Breast epithelium (tissue), 4 donors: ENCODE data around the gene ATP12A. TPM values are rescaled to one million over a fixed set of nuclear protein-coding genes. Genes with fewer than 3 reads are reported as not detected.

ENCODE experiments used
- DNase-seq, 2 donors: peaks; one replicate each; pipeline ENCODE4 v3.0.0-alpha.2; 2019; ENCODE audit warnings: low spot score in 2 of 2
- H3K27ac ChIP-seq, 2 donors: fragments of 200-600 bp; sonication (generic) in 1 of 2; one replicate each; pipeline ENCODE4 v1.5.1; 2016 to 2019; ENCODE audit warnings: mild to moderate bottlenecking in 1 of 2
- H3K27me3 ChIP-seq, 2 donors: fragments of 200-600 bp; sonication (generic) in 1 of 2; one replicate each; pipeline versions ENCODE4 v1.5.1 to v1.6.0; 2017 to 2019; ENCODE audit warnings: control low read depth in 1 of 2, mild to moderate bottlenecking in 1 of 2
- H3K36me3 ChIP-seq: fragments of 200-600 bp; one replicate; pipeline ENCODE4 v1.5.1; 2019
- H3K4me1 ChIP-seq, 2 donors: fragments of 200-600 bp; sonication (generic); one replicate each; pipeline ENCODE4 v1.5.1; 2016 to 2019; ENCODE audit warnings: control low read depth in 1 of 2
- H3K4me3 ChIP-seq, 3 donors: fragments of 200-600 bp; sonication (generic); 1 replicate in 2 of 3; 2 replicates in 1 of 3; pipeline ENCODE4 v1.5.1; 2016 to 2019; ENCODE audit warnings: mild to moderate bottlenecking in 3 of 3, moderate library complexity in 2 of 3
- H3K9me3 ChIP-seq, 2 donors: fragments of 200-600 bp; sonication (generic) in 1 of 2; one replicate each; pipeline ENCODE4 v1.5.1; 2016 to 2019; ENCODE audit warnings: control low read depth in 1 of 2
- CTCF ChIP-seq, 3 donors: fragments of 450-650 bp; IDR thresholded peaks; one replicate each; pipeline ENCODE4 v1.5.1; 2016 to 2017; ENCODE audit warnings: antibody characterized with exemption in 3 of 3, mild to moderate bottlenecking in 3 of 3, moderate library complexity in 3 of 3
- POLR2A ChIP-seq: fragments of 450-650 bp; IDR thresholded peaks from one replicate; pipeline ENCODE4 v1.6.1; 2016; ENCODE audit warnings: antibody characterized with exemption, mild to moderate bottlenecking, moderate library complexity
- POLR2AphosphoS5 ChIP-seq, 3 donors: sonication (generic); formaldehyde crosslinking; IDR thresholded peaks; one replicate each; pipeline ENCODE4 v1.6.1; 2017; ENCODE audit warnings: antibody characterized with exemption in 3 of 3
- intact Hi-C: fragments of 100-400 bp; cut with DNase I; formaldehyde crosslinking; loops from one replicate; pipeline ENCODE4 v1.15.1; 2023; ENCODE audit warnings: low total_unique reads
- total RNA-seq, 3 donors: library from RNA; depleted of rRNA; stranded (reverse); fragments of >200 nt; gene quantifications; one replicate each; pipeline ENCODE4 v1.1.0, GENCODE V29; 2016

The ATP12A gene
- total RNA-seq, 3 donors from 2014 or later: not detected

DNA sequence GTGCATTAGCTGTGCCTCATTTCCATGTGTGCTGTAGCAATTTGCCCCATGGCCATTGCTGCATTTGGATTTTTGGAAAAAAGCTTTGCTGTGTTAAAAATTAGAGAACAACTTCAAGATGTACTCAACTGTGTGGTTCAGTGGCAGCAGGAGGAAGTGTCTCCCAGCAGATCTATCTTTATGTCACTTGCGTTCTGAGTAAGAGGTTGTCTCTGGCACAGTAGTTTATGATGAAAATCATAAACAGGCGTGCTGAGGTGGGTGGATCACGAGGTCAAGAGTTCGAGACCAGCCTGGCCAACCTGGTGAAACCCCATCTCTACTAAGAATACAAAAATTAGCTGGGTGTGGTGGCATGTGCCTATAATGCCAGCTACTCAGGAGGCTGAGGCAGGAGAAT is 54.7 kb downstream of the ATP12A start:
- Histone ChIP-seq H3K9me3 (peaks cover 0 to 9% of the 10 kb centered on the region in 2 donors), H3K4me1 (no peaks in the 10 kb centered on the region), H3K27ac (no peak overlapping the region), H3K4me3 (no peak overlapping the region), H3K27me3 (no peaks in the 10 kb centered on the region), H3K36me3 (no peaks in the 10 kb centered on the region)
- DNase-seq: no peak
- intact Hi-C loops: no loop called here
- TF ChIP-seq POLR2A (no peak), CTCF (IDR thresholded peaks at IDR 0.05) (no peak), POLR2AphosphoS5 (IDR thresholded peaks at IDR 0.05) (no peak)

DNA sequence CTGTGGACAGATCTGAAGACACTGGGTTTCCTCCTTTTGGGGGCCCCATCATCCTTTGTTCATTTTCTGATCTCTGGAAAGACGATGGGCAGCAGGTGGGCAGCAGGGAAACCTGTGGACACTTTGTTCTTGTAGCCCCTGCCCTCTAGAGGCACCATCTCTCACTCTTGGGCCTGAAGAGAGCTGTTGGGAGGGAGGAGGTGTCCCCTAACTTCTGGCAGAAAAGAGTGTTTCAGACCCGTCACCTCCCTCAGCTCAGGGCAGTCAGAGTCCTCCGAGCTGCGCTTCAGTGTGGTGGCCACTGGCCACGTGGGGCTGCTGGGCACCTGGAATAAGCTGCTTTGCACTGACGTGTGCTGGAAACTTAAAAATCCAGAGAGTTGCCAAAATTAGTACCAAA is 56.8 kb downstream of the ATP12A start:
- no peaks in the 10 kb centered on the region for H3K4me1 ChIP-seq
- no peak overlapping the region for H3K4me3 ChIP-seq
- H3K27ac ChIP-seq: no peak overlapping the region
- no peak for TF ChIP-seq CTCF (IDR thresholded peaks at IDR 0.05)
- TF ChIP-seq POLR2AphosphoS5 (IDR thresholded peaks at IDR 0.05): no peak
- no peak for TF ChIP-seq POLR2A
- H3K36me3 ChIP-seq: no peaks in the 10 kb centered on the region
- no peaks in the 10 kb centered on the region for H3K27me3 ChIP-seq
- no peaks in the 10 kb centered on the region for H3K9me3 ChIP-seq
- no peak for DNase-seq
- intact Hi-C loops: no loop called here

DNA sequence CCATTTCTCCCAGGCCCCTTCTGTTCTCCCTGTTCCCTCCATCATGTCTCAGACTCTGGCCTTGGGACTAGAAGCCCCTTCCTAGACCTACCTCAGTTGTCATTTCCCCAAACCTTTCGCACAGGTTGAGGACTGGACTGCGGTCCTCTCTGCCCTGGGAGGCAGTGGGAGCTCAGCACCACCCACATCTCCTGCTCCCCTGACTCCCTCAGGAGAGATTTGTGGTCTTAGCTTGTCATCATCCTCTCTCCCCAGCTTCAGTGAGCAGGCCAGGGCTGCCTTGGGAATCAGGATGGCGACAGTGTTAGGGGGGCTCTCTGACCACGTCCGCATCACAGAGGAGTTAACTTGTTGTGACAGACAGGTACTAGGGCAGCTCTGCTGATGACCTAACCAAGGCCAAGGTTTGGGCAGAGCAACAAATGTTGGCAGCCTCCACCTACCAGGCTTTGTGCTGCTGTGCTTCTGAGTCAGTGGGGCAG is 58.2 kb downstream of the ATP12A start:
- no peaks in the 10 kb centered on the region for H3K4me1 ChIP-seq
- intact Hi-C loops: no loop called here
- no peak for TF ChIP-seq POLR2AphosphoS5 (IDR thresholded peaks at IDR 0.05)
- H3K27me3 ChIP-seq: peaks cover 0 to 8% of the 10 kb centered on the region in 2 donors
- no peaks in the 10 kb centered on the region for H3K36me3 ChIP-seq
- no peak overlapping the region for H3K4me3 ChIP-seq
- no peak for DNase-seq
- no peaks in the 10 kb centered on the region for H3K9me3 ChIP-seq
- no peak overlapping the region for H3K27ac ChIP-seq

- Histone ChIP-seq H3K4me3 (no peak overlapping the region), H3K27ac (no peak overlapping the region), H3K4me1 (no peaks in the 10 kb centered on the region), H3K9me3 (no peaks in the 10 kb centered on the region), H3K27me3 (peaks cover 0 to 26% of the 10 kb centered on the region in 2 donors), H3K36me3 (no peaks in the 10 kb centered on the region)
- TF ChIP-seq POLR2AphosphoS5 (IDR thresholded peaks at IDR 0.05) (no peak), CTCF (IDR thresholded peaks at IDR 0.05) (no peak), POLR2A (no peak)
- intact Hi-C loops: no loop called here
- DNase-seq: no peak
Measured at GRCh38 chr13:24740014-24740890, 60.0 kb downstream of the ATP12A start.

DNA sequence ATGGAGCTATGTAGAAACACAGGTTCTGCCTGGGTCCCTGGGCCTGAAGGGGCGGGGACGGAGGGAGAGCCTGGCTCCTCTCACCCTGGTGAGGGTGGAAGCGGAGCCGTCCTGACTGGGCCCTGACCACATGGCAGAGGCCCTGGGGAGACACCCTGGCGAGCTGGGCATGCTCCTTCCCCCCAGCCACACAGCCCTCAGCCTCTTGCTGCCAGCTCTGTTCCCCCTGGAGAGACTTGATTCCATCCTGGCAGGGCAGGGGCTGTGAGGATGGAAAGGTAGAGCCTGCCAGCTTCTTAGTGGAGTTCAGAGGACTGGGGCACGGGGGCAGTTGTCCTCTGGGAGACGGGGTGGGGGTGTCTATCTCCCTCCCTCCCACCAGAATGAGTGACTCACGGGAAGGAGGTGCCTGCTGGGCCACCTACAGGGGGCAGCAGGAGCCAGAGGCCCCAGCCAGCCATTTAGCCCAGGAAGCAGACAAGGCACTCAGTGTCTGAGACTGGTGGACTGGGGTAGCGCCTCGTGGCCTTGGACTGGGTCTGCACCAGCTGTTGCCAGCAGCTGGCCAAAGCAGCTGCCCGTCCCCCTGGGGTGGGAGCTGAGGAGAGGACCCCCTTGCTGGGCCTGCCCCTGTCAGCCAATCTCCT is 60.9 kb downstream of the ATP12A start:
- Histone ChIP-seq H3K27ac (no peak overlapping the region), H3K9me3 (no peaks in the 10 kb centered on the region), H3K4me3 (no peak overlapping the region), H3K27me3 (peaks cover 0 to 34% of the 10 kb centered on the region in 2 donors), H3K4me1 (no peaks in the 10 kb centered on the region), H3K36me3 (no peaks in the 10 kb centered on the region)
- TF ChIP-seq CTCF (IDR thresholded peaks at IDR 0.05) (no peak), POLR2AphosphoS5 (IDR thresholded peaks at IDR 0.05) (no peak)
- intact Hi-C loops: no loop called here
- no peak for DNase-seq
